HG03108 (cell line): ENCODE measurements around the gene CCT7.
"Not testable (repeated sequence)": the region's sequence is repeated elsewhere in the genome, so short reads cannot be mapped to it uniquely, and the experiment has no call there.

Experiments
- ATAC-seq: cut with Tn5 transposase; IDR thresholded peaks from one replicate; pipeline ENCODE4 v1.9.1; 2021; ENCODE audit warnings: moderate library complexity; ENCODE audit not compliant: unreplicated experiment

The CCT7 gene

DNA sequence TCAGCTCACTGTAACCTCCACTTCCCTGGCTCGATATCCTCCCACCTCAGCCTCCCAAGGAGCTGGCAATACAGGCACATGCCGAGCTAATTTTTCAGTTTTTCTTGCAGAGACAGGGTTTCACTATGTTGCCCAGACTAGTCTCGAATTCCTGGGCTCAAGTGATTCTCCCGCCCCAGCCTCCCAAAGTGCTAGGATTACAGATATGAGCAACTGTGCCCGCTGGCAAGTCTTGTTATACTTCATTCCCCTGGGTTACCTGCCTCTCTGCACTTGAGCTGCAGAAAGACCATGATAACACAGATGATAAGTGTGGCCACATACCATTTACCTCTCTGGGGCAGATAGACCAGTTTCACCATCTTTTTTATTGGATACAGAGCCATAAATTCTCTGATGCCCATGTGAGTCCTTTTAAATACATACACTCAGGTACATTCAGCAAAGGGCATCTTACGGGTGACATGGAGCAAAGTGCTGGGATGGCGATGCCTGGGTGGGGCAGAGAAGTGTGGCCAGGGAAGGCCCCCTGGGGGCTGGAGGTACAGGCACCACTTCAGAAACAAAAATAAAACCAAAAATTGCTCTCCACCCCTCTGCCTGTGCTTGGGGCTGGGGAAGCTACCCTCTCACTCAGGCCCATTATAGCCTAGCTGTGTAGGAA, 20.4 kb downstream of the CCT7 start:
- ATAC-seq, result no peak

DNA sequence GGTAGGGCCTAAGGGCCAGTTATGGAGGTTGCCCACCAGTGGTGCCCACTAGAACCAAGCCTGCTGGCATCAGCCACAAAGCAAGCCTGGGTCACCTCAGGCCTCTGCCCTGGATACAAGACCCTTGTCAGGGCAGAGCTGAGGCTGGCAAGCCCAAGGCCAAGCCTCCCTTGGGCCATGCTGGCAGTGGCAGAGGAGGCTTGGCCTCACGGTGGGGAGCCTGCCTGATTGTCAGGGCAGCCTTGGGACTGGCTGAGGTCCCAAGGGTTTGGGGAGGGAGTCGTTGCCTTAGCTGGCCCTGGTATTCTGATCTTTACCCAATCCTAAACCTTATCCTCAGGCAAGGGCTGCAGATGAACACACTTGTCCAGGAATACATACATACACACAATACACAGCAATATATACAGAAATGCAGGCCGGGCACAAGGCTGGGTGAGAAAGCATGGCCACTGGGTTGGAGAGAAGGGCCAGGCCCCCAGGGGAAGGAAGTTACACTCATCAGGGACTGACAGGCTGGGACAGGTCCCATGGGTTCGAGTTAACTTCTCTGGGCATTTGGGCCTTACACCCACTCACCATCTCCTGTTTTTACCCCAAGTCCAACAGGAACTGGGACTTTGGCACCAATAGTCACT, 21.0 kb downstream of the CCT7 start:
- no peak for ATAC-seq

DNA sequence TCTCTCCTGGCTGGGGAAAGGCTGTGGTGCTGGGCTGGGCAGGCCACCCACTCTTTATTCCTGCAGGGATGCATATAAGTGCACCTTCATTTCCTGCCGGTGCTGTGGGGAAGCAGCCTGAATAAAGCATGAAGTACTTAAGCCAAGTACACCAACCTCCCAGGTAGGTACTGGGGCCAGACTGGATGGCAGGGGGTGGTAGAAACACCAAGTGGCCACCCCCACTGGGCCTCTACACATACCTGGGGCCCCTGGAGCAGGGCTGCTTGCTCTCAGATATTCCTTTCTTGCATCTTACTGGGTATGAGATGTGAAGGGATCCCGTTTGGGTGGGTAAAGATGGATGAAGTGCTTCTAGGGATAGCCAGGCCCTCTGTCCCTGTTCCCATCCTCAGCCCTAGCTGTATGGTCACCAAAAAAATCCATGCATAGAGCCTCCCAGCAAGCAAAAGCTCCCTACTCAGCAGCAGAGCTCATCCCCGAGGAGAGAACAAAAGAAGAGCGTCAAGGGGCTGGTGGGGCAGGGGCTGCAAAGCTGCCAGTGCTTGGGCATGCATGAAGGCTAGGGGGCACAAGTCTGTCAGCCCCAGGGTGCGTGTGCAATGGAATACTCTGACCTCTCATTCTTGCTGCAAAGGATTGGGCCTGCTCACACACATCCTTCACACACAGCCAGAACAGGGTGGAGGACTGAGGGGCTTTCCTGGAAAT, 22.0 kb downstream of the CCT7 start:
- ATAC-seq, result no peak

DNA sequence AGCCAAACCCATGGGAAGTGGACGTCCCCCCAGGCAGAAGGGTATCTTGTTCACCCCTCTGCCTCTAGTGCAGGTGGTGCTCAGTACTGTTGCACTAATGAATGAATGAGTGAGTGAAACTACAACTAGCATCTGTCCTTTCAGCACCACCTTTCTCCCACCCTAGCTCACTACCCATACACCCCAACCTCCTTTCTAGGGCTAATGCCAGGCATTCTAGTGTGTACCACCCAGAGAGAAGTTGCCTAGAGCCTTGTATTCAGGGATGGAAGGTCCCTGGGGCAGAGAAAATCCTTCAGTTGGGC, 22.5 kb downstream of the CCT7 start:
- no peak for ATAC-seq

DNA sequence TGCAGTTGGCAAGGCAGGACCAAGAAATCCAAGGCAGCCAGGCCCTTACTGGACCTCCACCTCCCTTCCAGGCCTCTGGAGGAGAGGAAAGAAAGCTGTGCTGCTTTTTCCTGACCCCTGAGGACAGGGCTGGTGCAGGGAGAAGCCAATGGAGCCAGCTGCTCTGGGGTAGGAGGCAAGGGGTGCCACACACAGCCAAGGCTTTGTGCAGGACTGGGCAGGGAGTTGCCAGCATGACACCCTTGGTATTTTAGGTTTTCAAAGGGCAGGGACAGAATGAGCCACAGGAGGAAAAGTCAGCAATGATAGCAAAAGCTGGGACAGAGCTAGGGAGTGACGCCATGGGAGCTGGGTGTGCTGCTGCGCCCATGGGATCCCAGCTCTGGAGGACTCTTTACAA, 22.9 kb downstream of the CCT7 start:
- ATAC-seq, result no peak

DNA sequence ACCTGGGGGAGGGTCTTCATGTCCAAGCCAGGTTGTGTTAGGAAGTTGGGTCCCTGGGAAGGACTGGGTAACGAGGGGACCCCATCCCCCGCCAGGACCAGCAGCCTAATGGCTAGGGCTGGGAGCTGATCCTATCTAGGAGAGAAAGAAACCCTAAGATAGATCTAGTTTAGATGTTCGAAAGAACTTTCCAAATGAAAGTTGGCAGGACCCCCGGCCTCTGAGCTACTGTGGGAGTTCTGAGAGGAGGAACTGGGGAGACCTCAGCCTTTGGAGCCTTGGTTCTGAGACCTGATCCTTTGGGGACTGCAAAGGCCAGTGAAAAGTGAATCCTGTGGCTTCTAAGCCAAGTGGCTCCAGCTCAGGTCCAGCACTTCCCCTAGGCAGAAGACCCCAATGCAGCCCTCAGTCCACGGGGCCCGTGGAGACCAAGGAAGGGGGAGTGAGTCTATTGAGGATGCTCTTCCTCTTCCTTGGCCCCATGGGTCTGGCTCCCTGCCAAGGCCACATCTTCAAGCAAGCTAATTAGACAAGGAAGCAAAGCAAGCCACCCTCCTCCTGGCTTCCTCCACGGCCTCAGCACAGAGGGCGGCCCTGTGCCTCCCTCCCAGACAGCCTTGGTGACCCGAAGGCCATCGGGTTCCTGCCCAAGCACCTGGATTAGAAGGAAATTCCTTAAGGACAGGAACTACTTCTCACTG, 23.5 kb downstream of the CCT7 start:
- ATAC-seq, result no peak

DNA sequence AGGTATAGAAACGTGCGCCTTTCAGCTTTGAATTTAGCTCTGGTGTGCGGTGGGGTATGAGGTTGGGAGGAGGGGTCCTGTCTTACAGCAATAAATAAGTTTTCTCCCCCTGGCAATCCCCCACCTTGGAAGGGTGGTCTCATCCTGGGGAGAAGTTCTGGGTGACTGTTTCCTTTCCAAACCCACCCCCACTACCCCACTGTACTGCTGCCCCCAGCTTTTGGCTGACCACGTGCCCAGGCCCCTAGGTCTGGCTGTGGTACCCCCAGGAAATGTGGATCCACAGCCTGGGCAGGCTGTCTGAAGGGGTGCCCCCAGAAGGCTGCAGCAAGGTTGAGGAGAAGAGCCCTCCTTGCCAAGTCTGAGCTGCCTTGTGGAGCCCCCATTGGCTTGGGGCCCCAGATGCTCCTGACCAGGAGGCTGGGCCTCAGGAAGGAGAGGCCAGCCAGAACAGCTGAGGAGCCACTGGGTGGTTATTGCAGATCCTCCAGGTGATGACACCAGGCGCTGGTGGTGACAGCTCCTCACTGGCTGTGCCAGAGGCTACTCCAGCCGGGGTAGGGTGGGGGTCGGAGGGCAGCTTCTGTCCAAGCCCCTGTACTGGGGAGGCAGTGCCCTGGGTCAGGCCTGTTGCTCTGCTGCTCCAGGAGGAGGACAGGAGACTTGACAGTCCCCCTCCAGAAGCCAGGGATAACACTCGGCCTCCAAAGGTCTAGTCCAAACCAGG, 24.2 kb downstream of the CCT7 start:
- ATAC-seq, result no peak

DNA sequence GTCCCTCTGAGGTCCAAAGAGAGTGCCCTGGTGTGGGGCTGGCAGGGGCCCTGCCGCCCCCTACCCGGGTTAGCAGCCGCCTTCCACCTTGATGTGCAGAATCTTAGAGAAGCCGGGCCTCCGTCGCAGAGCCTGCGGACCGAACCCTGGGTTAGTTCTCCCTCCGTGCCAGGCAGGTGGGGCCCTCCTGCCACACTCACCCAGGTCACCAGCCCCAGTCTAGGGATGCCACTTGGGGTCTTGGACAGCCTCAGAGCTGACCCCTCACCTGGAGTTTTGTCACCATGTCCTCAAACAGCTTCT, 24.8 kb downstream of the CCT7 start:
- no peak for ATAC-seq

DNA sequence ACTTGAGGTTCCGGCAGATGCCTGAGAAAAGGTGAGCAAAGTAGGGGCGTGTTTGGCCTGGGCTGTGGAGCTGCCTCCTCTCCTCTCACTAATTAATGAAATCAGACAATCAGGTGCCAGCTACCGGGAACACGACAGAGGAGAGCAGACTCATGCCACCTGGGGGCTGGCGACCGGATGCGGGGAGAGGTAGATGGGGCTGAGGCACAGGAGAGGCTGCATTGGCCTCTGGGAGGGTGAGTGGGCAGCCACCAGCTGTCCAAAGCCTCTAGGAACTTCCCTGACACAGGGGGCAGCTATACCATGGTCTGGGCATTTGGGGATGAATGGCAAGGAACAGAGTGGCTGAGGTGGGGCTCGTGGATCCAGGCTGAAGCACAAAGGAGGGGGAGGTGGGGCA, 25.2 kb downstream of the CCT7 start:
- no peak for ATAC-seq

DNA sequence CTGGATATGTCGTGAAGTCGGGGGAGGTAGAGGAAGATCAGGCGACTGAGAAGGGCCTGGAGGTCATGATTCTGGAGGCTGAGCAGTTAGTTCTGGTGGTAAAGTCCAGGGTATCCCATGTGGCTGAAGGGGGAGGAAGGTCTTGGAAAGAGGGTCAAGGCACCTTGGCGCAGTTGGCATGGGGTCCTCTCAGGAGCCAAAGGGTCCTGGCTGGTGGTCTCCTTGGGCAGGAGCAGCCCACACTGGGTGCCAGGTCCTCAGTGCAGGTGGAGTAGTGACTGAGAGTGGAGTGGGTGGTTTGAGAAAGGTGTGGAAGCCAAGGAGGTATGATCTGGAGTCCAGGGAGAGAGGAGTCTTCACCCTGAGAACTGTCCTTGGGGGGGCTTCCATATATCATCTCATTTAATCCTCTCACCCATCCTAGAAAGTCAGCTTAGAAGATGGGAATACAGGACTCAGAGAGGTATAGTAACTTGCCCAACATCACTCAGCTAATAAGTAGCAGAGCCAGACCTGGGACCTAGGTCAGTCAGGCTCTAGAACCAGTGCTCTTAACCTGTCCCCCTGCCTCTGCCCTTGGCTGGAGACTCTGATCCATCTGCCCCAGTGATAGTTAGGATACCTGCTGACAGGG, 25.7 kb downstream of the CCT7 start:
- ATAC-seq, result no peak

DNA sequence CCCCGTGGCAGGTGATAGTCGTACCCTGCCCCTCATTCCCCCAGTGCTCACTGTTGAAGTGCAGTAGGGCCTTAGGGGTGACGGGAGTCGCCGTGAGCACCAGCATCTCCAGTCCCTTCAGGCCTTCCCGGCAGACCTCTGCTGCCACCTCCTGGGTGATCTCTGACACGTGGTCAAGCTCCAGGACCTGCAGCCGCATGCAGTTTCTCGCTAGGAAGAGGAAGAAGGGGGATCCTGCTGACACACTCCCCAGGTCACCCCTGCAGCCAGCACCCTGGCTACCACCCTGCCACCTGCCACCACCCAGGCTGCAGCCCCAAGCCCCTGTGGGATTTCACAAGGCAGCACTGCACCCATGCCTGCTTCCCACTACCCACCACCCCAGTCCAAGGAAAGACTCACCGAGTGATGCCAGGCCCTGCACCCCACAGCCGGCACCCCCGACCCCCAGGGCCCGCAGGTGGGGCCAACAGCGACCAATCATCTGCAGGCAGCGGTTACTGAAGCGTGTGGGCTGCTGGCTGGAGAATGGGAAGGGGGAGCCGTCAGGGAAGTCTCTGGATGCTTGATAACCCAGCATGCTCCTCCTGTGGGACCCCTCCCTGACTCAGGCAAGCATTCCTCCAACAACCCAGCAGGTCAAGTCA, 26.4 kb downstream of the CCT7 start:
- ATAC-seq, result no peak

DNA sequence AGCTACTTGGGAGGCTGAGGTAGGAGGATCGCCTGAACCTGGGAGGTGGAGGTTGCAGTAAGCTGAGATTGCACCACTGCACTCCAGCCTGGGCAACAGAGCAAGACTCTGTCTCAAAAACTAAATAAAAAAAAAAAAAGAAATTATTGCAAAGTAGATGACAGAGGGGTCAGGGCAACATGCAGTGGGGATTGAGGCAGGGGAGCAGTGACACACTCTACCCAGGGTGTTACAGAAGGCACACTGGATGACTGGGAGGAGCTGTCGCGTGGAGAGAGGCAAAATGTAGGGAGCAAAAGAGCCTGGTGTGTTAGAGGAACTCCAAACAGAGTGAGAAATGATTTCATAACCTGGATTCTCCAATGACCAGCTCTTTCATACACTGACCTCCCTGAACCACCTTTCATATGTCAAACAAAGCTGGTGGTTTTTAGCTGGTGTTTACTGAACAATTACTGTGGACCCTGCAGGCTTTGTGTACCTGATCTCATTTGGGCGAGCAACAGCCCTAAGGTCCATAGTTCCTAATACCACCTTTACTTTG, 28.1 kb downstream of the CCT7 start:
- ATAC-seq, result no peak

DNA sequence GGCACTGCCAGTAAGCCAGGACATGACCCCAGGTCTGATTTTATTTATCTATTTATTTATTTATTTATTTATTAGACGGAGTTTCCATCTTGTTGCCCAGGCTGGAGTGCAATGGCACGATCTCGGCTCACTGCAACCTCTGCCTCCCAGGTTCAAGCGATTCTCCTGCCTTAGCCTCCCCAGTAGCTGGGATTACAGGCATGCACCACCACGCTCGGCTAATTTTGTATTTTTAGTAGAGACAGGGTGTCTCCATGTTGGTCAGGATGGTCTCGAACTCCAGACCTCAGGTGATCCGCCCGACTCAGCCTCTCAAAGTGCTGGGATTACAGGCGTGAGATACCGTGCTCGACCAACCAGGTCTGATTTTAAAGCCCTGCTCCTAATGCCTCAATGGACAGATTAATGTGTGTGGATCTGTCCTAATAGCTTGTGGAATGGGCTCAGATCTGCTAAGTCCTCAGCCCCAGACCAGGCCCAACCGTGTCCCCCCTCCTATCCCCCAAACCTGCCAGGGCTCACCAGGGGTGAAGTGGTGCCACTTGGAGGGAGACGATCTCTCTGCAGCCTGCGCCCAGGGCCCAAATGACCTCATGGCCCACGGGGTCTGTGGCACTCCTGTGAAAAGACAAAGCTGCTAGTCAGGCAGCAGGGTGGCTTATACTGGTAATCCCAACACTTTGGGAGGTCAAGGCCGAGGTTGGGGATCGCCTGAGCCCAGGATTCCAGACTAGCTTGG, 28.8 kb downstream of the CCT7 start:
- not testable (repeated sequence) for ATAC-seq

DNA sequence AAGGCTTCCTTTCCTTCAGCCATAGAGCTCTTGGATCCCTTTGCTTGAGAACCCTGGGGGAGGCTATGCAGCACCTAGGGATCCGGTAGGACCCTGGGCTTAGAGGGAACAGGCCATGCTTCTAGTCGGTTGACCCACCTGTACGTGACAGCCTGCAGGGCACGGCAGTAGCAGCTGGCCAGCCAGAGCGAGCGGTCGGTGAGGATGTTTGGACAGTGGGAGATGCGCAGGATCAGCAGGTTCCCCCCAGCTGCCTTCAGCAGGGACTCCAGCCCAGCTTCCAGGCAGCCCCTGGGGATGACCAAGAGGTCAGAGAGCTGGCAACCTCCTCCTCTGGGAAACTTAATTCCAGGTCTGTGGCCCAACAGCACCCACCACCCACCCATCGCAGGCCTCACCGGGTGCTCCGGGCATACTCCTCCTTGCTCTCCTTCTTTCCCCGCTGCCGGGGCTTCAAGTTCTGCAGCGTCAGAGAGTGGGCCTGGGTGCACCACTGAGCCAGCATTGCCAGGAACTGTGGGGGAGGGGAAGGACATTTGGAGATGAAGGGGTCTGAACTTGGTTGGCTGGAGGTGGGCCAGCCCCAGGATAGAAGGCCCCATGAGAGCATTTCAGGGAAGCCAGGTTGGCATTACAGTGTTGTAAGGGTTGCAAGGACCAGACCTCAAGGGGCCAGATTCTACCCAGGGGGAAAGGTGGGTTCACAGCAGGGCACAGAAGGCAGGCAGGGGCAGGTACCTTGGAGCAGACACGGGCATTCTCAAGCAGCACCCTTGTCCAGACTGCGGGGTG, 29.6 kb downstream of the CCT7 start:
- no peak for ATAC-seq

DNA sequence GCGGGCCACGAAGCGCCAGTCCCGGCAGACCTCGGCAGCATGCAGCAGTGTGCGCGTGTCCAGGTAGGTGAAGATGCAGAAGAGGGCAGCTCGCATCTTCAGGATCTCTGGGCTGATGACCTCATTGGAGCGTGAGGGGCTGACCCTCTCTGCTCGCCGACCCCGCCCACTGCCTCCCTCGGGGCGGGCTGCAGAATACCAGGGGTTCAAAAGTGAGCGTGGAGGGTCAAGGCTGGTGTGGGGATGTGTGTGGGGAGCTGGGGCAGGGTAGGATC, 30.2 kb downstream of the CCT7 start:
- ATAC-seq, result no peak

DNA sequence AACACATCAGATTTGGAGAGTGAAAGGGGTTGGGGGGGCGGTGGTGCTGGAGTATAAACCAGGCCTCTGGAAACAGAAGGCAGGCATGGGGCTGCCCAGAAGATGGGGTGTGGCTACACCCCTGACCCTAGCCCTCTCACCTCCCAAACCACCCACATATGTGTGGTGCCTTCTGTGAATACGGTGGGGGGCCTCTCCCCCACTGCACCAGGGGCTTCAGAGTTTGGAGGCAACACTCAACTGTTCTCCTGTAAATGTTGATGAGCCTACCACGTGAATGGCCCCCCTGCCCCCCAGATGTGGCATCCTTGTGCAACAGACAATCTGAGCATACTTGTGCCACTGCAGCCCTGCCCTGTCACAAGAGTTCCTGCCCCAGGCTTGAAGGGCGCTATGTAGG, 30.7 kb downstream of the CCT7 start:
- no peak for ATAC-seq

DNA sequence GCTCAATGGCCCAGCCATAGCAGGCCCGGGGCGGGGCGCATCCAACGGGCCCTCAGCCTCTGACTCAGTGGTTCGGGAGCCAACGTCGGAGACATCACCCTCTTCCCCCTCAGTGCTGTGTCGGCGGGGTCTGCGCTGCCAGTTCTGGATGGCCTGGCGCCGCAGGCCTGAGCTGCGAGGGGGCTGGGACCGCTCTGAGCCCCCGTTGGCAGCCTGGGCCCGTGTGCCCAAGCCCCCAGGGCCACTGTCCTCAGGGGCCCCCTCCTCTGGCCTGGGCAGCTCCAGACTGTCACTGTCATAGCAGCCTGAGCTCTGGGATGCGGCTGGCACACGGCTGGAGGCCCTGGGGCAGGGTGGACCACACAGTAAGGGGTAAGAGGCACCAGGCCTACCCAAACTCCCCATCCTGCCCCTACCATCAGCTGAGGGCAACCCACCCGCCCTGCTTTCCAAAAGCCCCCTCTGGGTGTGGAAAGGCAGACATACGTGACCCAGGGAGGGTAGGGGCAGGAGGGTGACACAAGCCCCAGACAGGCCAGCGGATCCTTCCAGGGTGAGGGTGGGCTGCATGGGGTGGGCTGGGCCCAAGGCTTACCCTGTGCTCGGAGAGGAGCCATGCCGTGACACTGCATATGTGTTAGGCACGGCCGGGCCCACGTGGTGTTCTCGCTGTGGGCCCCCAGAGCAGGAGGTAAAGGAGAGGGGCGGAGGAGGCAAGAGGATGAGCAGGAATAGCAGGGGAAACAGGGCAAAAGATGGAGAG, 31.4 kb downstream of the CCT7 start:
- ATAC-seq, result no peak
